ENCODE results near the gene ANTXR1. TPM values are rescaled to one million over a fixed set of nuclear protein-coding genes. Genes with fewer than 3 reads are reported as not detected.

ANTXR1 gene
- total and polyA plus RNA-seq, 9 of the 15 experiments (the other 6 are each of a cell fraction or from before 2014, with no cell fraction given): 0.07 to 1.00 (median 0.54) TPM

- Histone ChIP-seq H3K27ac (ENCODE audit: extremely low read depth, low read depth, low read length) (no peak overlapping the region), H3K4me2 (ENCODE audit: insufficient read depth, low read length) (no peak overlapping the region), H4K20me1 (replicated peaks; ENCODE audit: control insufficient read depth, insufficient read depth, low read length) (no peaks in the 10 kb centered on the region), H3K4me1 (replicated peaks in 1 of 2; ENCODE audit: control insufficient read depth in 2 of 2, insufficient read depth in 2 of 2, low read length in 2 of 2) (no peaks in the 10 kb centered on the region), H3K79me2 (ENCODE audit: control insufficient read depth, insufficient read depth, low read length) (no peaks in the 10 kb centered on the region), H3K36me3 (ENCODE audit: control insufficient read depth, insufficient read depth, low read length) (no peaks in the 10 kb centered on the region), H3K9me3 (replicated peaks; ENCODE audit: control insufficient read depth, insufficient read depth, low read depth, low read length) (no peaks in the 10 kb centered on the region), H3K27me3 (ENCODE audit: control insufficient read depth in 2 of 2, insufficient read depth in 2 of 2, low read length in 2 of 2) (peaks cover 23 to 35% of the 10 kb centered on the region in 2 experiments), H3K4me3 (no peak overlapping the region), H3K9ac (ENCODE audit: insufficient read depth in 1 of 2, low read depth in 2 of 2, low read length in 2 of 2) (no peak overlapping the region), H3K9me1 (ENCODE audit: control insufficient read depth, insufficient read depth, low read length) (no peaks in the 10 kb centered on the region), H2AFZ (ENCODE audit: low read depth, low read length) (no peak overlapping the region)
- intact Hi-C loops (cut with micrococcal nuclease): no loop called here
- DNase-seq (ENCODE audit: extremely low read depth in 1 of 4, low spot score in 3 of 4) (no peak), FAIRE-seq (no peak), ATAC-seq (no peak)
- in situ Hi-C loops (cut with MboI): no loop called here
- 0% methylated on average over 1 of the region's 1 CpG for WGBS (ENCODE audit: insufficient coverage, low coverage, missing lambda C conversion rate)
- BruUV-seq (replicated peaks): no TSS peak
- TF ChIP-seq BRD4 (IDR thresholded peaks at IDR 0.05) (no peak), ZBTB34 (CRISPR knock-in tag; IDR thresholded peaks at IDR 0.05) (no peak), FOXP4 (CRISPR knock-in tag; IDR thresholded peaks at IDR 0.05; ENCODE audit: borderline replicate concordance) (no peak), ZNF217 (CRISPR knock-in tag; IDR thresholded peaks at IDR 0.05) (no peak), OTX1 (CRISPR knock-in tag; IDR thresholded peaks at IDR 0.05) (no peak), SMARCC2 (IDR thresholded peaks at IDR 0.05; ENCODE audit: low read depth) (no peak), PCBP1 (IDR thresholded peaks at IDR 0.05; ENCODE audit: low read depth, low read length, poor library complexity, severe bottlenecking) (no peak), CAMTA2 (CRISPR knock-in tag; conservative IDR thresholded peaks at IDR 0.05) (no peak), RBFOX2 (IDR thresholded peaks at IDR 0.05; ENCODE audit: low read depth, low read length) (no peak), SIRT6 (IDR thresholded peaks at IDR 0.05; ENCODE audit: low read depth, low read length) (no peak), MYNN (IDR thresholded peaks at IDR 0.05) (no peak), MYNN (CRISPR knock-in tag; IDR thresholded peaks at IDR 0.05) (no peak), ATF7 (IDR thresholded peaks at IDR 0.05) (no peak), CHD4 (IDR thresholded peaks at IDR 0.05; ENCODE audit: insufficient read depth, insufficient replicate concordance, low read depth, low read length, poor library complexity, severe bottlenecking) (no peak)
- POLR2A ChIA-PET: no interaction called here
- CTCF ChIA-PET (ENCODE audit: low intra/inter-chr PET ratio): no interaction called here
These were observed 178.7 kb downstream of the ANTXR1 start for GRCh38 chr2:69191634-69192033.
